GM20431 (cell line): ENCODE measurements around the gene CDCA7.
"Not testable (repeated sequence)": the region's sequence is repeated elsewhere in the genome, so short reads cannot be mapped to it uniquely, and the experiment has no call there.

Experiments used
- in situ Hi-C: fragments of 300-500 bp; cut with MseI, MboI; formaldehyde crosslinking; loops from one replicate; pipeline ENCODE4 v1.15.0; 2020; ENCODE audit warnings: low sequenced_read_pairs; ENCODE audit not compliant: unreplicated experiment

Gene CDCA7

DNA sequence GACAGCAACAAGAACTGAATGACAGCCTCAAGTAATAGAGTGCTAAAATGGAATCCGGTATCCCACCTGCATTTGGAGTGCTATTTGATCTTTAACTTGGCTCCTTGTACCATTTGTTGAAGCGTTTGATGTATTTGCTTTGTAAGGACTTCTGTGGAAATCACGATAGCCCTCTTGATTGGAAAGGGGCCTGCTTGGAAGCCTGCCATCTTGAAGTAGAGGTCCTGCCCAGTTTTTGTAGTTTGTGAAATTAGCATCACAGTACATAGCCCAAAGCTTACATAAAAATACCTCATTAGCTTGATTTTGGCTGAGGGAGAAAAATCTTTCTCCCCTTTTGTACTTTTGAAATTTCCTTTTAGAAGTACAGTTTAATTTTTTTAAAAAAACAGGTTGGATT, 2.7 kb downstream of the CDCA7 start:
- in situ Hi-C loops, result no loop called here

DNA sequence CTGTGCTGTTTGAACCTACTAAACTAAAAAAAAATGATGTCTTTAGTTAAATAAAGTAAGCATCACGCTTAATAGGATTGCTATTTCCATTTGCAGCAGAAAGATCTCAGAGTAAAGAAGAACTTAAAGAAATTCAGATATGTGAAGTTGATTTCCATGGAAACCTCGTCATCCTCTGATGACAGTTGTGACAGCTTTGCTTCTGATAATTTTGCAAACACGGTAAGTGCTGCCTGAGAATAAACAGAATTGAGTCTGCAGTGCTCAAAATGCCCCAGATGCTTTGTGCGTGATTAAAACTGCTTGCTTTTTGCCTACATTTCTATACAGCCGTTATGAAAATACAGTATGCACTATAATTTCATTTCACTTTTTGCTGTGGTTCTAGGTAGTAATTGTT, 3.9 kb downstream of the CDCA7 start:
- in situ Hi-C loops, result no loop called here

DNA sequence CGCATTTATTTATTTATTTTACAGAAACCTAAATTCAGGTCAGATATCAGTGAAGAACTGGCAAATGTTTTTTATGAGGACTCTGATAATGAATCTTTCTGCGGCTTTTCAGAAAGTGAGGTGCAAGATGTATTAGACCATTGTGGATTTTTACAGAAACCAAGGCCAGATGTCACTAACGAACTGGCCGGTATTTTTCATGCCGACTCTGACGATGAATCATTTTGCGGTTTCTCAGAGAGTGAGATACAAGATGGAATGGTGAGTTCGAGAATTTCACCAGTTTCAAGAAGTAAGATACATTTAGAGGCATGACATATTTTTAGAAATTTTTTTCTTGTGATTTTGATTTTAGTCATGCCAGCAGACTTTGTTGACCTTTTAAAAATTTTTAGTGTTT, 4.6 kb downstream of the CDCA7 start:
- in situ Hi-C loops, result no loop called here

DNA sequence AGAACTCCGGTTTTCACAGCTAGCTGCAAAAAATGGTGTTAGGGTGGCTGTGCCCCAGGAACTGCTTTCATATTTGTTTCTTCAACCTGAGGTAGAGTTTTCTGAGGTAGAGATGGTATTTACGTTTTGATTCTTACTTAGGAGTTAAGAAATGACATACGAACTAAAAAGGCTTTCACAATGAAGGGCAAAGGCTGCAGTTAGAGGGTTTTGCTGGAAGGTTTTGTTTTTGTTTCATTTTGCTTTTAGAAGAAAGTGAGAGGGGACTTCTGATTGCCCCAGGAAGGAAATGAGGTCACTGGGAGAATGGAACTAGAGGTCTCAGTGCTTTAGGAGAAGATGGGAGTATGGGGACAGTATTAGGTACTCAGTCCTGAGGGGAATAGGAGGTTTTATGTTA, 15.5 kb downstream of the CDCA7 start:
- in situ Hi-C loops, result no loop called here

DNA sequence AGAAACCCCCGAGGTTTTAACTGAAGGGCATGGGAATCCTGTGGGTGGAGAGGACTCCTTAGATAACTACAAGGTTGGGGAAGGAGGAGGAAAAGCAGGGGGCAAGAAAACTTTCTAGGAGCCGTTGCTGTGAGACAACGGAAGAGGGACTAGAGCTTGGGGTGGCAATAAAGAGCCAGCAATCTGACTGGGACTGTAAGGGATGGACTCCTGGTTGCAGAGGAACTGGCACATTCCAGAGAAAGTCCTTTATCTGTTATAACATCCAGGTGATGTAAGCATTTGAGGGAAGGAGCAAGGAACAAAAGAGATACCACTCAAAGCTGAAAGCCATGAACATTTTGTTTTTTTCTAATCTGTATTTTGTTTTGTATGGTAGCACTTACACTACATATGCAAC, 16.4 kb downstream of the CDCA7 start:
- in situ Hi-C loops, result no loop called here

DNA sequence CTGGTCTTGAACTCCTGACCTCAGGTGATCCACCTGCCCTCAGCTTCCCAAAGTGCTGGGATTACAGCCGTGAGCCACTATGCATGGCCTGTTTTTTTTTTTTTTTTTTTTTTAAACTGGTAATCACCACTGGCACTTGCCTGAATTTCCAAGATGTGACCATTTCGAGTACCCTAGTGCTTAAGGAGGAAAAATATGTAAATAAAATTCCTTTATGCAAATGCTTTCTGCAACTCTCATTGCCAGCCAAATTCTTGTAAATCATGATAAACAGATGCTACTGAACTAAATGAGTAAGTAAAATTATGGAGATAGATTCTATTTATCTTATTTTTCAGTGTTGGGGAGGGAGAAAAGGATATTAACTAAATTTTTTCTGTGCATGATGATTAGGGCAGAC, 18.6 kb downstream of the CDCA7 start:
- in situ Hi-C loops, result no loop called here

DNA sequence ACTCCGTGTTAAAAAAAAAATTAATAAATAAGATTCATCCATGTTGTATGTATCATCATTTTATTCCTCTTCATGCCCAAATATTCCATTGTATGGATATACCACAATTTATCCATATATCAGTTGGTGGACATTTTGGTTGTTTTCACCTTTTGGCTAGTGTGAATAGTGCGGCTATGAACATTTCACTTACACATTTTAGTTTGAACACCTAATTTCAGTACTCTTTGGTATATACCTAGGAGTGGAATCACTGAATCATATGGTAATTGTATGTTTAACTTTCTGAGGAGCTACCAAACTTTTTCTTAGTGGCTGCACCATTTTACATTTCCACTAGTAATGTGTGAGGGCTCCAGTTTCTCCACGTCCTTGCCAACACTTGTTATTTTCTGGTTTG, 20.0 kb downstream of the CDCA7 start:
- in situ Hi-C loops, result no loop called here

DNA sequence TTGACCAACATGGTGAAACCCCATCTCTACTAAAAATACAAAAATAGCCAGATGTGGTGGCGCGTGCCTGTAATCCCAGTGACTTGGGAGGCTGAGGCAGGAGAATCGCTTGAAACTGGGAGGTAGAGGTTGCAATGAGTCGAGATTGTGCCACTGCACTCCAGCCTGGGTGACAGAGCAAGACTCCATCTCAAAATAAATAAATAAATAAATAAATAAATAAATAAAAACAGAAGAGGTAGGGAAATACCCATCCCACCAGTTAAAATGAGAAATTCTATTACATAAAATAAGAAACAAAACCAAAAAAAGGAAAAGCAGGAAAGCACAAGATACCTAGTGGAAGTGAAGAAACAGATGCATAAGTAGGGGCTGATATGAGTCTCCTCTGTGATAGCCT, 30.9 kb downstream of the CDCA7 start:
- in situ Hi-C loops, result not testable (repeated sequence)

DNA sequence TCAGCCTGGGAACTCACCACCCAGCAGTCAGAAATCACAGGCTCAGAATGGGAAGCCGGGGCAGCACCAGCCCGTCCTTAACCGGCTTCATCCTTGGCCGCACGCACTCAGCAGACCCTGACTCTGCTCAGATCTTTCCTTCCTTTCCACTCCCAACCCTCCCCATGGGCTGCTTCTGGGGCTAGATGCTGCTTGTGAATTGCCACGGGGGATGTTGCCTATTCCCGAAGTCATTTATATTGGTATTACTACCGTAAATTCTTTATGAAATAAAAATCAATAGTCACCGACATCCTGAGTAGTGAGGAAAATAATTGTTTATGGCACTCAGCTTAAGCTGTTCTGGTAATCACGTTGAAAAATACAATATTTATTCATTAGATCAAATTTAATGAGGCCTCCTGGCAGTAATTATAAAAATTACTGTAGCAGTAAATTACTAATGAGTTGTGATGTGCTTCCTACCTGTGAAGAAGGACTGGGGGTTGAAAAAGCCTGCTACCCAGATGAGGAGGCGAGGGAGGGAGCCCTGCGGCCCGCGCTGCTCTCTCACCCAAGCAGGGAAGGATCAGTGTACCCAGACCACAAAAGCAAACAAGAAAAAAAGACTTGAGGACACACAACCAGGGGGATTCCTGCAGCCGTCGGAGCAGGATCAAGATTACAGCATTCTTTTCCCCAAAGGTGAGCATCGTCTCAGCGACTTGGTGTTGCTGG, 31.5 kb downstream of the CDCA7 start:
- in situ Hi-C loops, result no loop called here

DNA sequence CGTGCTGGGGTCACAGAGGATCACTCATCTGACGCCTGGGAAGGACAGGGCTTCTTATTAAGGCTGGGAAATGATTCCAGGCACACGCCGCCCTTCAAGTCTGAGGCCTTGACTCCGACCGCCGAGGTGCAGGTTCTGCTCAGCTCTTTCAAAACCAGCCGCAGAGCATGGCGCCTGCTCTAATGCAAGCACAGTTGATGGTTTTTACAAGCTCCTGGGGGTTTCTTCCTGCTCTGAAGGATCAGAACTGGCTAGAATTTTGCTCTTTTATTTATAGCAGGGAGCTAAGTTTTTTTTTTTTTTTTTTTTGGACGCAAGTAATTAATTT, 32.0 kb downstream of the CDCA7 start:
- in situ Hi-C loops, result no loop called here

DNA sequence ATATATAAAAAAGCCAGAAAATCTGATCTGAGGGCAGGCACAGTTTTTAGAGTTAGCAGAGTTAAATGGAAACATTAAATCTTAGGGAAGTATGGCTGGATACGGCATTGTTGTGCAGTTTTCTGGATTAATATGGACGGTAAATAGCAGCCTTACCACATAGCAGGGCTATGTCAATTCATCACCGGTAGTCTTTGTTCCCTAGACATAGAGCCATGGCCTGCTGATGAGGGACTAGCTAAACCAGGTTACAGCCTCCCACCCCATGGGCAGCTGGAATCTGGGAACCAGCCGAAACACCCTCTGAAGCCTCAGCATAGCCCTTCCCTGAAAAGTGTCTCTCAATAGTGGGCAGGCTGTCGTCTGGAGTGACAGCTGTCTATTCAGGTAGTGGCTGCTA, 32.4 kb downstream of the CDCA7 start:
- in situ Hi-C loops, result no loop called here

DNA sequence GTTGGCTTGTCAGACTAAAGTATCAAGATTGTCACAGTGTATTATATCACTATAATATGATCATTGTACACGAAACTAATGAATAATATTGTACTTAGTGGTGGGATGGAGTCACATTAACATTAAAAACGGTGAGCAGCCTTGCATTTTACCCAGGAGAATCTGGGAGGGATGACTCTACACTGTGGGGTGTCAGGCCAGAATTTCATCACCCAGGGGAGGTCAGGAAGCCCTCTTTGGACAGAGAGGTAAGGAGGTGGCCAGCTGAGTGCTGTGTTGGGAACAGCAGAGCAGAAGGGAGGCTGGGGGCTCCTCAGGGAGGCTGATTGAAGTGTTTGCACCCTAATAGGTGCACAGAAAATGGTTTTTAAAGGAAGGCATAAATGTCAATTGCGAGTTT, 33.0 kb downstream of the CDCA7 start:
- in situ Hi-C loops, result no loop called here

DNA sequence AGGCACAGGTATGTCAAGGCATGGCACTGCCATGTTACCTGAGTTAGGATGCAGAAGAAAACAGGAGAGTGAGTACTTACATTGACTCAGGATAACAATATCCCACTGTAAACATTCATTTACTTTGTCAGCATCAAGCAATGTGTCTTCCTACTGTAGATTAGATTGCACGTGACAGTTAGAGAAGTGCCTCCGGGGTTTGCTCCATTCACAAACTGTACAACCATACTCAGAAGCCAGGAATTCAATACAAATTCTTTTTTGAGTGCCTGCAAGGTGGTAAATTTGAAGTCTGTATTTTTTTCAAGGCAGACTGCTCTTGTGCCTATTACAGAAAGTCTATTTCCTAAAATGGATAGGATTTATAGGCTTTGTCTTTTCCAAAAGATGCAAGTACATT, 34.1 kb downstream of the CDCA7 start:
- in situ Hi-C loops, result no loop called here

DNA sequence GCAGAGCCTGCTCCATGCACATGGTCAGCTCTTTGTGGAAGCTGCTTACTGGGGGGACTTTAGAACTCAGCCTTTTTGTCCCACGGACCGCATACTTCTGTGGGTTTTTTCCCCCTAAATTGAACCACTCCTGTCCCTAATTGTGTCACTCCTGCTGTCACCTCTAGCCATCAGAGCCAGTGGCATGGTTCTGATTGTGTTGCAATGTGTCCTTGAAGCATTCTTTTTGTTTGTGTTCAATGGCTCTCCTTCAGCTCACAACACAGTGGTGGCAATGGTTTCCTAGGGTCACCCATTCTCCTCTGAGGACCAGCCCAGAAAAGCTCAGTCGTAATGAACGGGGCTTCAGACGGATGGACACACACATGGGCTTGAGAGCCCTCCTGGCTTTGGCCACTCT, 35.4 kb downstream of the CDCA7 start:
- in situ Hi-C loops, result no loop called here

DNA sequence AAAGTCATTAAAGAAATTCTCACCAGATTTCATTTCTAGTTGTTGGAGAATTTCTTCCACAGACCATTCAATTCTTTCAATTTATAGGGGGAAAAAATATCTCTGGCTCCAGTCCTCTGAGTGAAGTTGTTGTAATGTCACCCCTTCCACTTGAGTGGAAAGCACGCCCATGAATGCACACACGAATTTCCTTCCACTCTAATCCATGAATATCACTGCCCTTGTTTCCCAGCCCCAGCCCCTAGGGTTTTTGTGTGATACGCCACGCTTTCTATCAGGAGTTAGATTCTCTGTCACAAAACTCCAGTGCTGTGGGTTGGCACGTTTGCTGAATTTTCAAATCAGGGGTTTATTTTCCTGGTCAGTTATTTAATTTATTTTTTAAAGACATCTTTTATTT, 38.1 kb downstream of the CDCA7 start:
- in situ Hi-C loops, result no loop called here

DNA sequence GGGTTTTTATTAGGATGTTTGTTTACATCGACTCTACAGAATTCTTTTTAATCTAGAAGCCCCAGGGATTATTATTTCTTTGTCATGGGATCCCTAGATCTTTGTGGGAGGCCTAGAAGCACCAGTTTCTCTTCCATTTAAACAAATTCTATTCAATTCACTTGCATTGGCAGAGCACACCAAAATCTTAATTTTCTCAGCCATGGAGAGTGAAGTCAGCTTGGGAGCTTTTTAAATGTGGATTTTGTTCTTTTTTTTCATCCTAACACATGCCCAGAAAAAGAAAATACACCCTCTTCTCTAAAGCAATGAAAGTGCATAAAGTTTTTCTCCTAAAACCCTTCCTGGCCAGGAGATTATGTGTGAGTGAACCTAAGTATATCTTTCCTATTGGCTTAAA, 38.5 kb downstream of the CDCA7 start:
- in situ Hi-C loops, result no loop called here

DNA sequence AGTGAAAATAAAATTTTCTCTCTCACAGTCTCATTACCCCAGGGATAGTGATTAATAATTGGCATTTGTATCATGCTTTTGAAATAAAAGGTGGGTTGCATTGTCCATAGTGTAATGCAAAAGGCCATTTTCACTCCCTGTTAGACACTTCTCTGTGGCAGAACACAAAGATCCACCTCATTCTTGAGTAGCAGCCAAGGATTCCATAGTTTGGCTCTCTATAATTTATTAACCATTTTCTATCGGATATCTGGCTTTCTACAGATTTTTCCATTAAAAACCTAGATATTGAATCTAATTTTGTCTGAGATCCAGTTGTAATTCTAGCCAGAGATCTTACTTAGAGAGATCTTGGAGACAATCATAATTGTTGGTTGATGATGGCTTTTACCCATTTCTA, 39.0 kb downstream of the CDCA7 start:
- in situ Hi-C loops, result no loop called here

DNA sequence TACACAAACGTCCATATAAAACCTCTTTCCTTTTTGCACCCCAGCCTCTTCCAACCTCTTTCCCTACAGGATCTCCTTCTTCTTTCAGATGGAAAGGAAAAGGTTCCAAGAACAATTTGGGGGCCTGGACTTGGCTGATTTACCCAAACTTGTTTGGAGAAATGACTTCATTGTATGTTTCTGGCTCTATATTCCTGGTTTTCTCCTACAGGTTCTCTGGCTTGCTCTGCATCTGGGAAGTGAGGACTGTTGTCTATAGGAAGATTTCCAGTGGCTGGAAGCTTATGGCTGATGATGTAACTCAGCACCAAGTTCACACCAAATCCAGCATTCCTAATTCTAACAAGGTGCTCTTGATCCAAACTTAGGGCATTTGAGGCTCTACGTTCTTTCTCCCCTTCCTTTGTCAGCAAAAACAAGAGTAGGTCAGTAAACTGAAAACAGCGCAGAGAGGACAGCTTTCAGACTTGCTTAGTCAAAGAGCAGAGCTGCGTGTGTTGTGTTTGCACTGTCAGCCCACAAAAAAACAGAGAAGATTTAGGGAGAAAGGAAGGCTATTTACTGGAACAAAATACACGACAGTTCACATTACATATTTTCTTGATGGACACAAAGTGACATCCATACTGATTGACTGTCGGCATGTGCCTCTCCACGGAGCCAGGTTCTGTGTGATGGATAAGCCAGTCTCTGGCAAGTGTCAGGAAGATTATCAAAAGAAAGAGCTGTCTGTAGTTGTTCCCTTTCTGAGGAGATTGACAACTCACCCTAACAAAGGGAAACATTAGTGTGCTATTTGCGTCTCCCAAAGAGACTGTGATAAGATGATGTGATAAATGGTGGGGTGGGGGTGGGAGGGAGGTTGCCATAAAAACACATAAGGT, 39.7 kb downstream of the CDCA7 start:
- in situ Hi-C loops, result no loop called here

DNA sequence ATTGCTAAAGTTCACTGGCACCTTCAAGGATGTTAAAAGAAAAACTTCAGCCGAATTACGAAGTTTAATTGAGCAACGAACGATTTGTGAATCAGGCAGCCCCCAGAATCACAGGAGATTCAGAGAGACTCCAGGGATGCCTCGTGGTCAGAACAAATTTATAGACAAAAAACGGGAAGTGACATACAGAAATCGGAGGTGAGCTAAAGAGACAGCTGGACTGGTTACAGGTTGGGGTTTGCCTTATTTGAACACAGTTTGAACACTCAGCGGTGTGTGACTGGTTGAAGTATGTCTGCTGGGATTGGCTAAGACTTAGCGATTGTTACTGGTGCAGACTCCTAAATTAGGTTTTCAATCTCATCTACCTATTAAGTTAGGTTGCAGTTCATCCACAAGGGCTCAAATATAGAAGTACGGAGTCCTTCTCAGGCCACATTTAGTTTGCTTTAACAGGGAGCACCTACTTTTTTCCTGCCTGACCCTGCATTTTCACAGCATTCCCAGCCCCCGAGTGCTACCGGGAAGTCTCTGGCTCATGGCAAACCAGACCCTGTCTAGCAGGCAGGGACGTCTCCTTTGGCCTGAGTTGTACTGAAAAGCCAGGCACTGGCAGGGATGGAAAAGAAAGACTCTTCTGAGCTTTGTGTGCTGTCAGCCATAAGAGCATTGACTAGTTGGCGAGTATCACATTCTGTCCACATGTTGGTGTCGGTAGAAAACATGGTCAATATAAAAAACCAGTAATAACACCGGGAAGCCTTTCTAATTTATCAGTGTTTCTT, 41.1 kb downstream of the CDCA7 start:
- in situ Hi-C loops, result no loop called here

DNA sequence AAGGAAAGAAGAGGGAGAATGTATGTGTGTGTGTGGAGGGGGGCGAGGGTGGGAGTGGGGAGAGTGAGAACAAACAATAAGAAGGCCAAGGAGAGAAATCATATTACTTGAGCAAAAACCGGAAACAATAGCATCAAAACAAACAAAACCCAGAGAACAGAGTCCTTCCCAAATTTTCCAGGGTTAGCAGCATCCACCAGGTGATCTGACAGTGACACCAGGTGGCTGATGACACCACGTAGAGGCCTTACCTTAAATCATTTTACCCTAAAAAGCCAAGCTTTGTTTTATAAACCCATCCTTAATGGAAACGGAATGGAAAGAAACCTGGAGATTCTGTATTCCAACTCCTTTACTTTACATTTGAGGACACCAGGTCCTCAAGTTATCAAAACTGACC, 42.9 kb downstream of the CDCA7 start:
- in situ Hi-C loops, result no loop called here

DNA sequence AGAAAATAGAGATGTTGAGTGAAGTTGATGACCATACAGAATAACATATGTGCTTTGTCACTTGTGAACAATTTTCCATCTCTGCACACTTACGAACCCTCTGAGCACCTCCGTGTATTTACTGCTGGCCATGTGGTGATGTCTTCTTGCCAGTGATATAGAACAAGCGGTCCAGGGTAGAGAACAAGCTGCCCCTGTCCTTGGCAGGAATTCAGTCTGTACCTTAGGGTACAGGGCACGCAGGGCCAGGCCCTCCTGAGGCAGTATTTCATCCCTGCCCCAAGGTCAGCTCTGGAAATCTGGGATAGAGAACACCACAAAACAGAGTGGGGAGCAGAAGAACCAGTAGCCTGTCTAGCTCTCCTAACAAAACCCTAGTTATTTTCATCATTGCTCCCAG, 44.6 kb downstream of the CDCA7 start:
- in situ Hi-C loops, result no loop called here
